HG02943 (cell line): ENCODE results near the gene SLC12A5.

Source experiments
- ATAC-seq: cut with Tn5 transposase; IDR thresholded peaks from one replicate; pipeline ENCODE4 v1.9.1; 2021; ENCODE audit warnings: mild to moderate bottlenecking, low read depth, moderate library complexity; ENCODE audit not compliant: unreplicated experiment

SLC12A5 gene

GRCh38 chr20:46023999-46024398 lies 5.0 kb upstream of the SLC12A5 start:
- no peak for ATAC-seq

DNA sequence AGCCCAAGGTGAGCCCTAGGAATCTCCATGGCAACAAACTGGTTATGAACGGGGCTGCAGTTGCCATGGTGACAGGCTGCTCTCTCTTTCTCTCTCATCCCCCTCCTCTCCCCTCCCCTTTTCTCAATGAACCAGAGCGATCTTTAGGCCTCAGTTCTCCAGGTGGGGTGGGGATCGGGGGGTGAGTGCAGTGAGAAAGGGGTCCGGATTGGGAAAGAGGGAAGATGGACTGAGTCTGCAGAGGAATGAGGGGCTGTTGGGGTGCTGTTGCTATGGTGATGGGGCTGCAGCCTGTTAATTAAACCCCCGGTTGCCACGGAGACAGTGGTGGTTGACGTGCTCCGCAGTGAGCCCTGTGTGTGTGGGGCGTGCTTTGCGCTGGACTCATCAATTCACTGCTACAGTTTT lies 3.6 kb upstream of the SLC12A5 start:
- no peak for ATAC-seq

DNA sequence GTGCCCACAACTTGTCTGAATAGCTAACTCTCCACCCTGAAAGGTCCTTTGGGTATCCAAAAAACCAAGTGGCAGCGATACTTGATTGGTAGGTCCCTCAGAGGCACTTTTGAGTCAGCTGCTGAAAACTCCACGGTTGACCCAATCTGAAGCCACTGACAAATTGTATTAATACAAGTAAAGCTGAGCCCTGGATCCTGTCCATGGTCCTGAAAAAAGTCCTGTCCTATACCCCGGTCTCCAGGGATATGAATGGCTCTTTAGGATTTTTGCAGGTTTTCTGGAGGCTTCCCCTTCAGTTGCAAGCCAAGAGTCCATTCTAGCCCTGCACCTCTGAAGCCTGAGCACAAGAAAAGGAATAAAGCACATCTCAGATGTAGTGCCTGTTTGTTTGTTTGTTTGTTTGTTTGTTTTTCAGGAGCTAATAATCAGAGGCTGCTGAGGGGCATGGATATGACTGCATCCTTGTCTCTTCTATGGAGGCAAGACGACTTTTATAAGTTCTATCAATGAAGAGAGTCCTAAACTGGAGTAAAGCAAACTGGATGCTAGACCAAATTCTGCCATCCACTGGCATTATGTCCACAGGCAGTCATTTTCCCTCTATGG lies 1.7 kb upstream of the SLC12A5 start:
- ATAC-seq = no peak

DNA sequence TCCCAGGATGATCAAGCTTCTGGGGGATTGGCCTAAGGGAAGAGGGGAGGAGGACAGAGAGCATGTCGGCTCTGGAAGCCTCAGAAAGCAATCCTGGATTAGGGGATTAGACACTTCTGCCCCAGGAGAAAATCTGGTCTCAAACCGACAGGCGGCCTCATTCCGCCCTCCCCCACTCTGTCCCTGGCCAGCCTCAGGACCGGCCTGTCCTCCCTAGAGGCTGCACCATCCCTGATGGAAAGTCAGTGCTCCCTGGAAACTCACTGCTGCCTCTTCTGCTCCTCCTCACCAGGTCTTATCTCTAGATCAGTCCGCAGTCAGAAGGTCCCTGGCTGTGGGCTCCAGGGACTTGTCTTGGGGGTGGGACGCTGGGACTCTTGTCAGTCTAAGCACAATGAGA lies 905 bp upstream of the SLC12A5 start:
- ATAC-seq = no peak

DNA sequence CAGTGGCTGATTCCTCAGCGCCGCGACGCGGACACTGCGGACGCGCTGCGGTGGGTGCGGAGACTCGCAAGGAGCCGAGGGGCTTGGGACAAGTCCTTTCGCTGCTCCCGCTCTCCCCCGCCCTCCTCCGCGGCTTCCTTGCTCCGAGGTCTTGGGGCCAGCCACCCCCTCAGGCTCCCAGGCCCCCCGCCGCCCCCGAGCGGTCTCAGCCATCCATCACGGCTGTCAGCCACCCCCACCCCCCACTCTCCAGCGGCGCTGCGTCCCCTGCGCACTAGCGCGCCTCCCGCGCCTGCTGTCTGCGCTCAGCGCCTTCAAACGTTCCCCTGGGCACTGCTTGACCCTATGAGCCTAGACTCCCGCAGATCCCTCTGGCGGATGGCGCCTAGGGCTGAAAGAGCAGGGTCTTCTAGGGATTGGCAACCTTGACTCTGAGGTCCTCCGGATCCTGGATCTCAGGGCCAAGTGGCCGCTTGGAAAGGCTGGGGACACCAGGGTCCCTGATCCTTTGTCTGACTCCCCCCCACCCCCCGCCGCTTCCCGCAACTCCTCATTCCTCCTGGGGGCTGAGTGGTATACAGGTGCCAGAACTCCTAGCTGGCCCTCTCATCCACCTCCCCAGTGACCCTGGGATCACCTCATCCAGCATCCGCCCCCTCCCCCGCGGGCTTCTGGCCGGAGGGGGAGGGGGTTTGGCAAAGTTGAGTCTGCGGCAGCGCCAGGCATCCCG lies 1.4 kb downstream of the SLC12A5 start:
- no peak for ATAC-seq

DNA sequence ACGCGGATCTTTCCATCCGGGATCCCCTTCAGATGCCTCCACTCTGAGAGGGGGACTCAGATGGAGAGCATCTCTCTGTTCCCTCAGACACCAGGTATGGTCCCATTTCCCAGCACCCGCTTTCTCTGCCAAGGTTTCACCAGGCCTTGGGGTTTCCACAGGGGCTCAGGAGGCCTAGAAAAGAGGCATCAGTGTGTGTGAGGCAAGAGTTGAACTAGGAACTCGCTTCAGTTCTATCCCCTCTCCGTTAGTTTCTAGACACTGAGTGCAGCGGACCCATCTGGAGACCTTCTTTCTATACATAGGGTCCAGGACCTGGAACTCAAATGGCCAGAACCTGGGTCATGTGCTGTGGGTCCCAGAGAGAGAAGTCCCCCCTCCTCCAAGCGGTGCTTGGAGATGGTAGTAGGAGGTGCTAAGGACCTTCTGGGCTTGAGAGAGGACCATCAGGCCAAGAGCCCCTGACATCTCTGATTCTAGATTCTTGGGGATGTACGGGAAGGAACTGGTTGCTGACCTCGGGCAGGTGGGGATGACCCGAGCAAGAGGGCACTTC lies 2.1 kb downstream of the SLC12A5 start:
- ATAC-seq = no peak

- ATAC-seq = no peak
Observed at GRCh38 chr20:46031701-46032254, 2.8 kb downstream of the SLC12A5 start.

DNA sequence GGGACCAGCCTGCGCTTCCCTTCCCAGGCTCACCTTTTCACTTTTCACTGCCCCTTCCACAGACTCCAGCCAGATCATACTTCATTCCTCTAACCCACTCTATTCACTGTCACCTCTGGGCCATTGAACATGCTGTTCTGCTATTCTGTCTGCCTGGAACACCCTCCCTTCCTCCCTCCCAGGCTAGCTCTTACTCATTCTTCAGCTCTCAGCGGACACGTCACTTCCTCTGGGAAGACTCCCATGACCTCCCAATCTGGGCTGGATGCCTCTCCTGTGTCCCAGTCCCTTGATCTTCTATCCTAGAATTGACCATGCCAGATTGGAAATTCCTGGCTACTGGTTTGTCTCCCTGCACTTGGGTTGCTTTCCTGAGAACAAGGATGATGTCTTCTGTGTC lies 5.0 kb downstream of the SLC12A5 start:
- ATAC-seq = no peak

- no peak for ATAC-seq
Observed at GRCh38 chr20:46035253-46035652, 6.2 kb downstream of the SLC12A5 start.

DNA sequence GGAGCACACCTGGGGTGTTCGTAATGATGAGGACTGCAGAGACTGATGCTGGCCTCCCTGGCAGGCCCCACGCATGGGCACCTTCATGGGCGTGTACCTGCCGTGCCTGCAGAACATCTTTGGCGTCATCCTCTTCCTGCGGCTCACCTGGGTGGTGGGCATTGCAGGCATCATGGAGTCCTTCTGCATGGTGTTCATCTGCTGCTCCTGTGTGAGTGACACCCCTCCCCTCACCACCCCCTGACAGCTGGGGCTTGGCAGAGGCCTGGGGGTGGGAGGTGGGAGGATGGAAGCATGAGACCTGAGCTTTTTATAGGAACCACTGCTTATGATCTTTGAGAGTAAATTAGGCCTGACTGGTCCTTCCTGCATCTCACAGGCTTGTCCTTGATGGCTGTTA lies 6.7 kb downstream of the SLC12A5 start:
- ATAC-seq = no peak

DNA sequence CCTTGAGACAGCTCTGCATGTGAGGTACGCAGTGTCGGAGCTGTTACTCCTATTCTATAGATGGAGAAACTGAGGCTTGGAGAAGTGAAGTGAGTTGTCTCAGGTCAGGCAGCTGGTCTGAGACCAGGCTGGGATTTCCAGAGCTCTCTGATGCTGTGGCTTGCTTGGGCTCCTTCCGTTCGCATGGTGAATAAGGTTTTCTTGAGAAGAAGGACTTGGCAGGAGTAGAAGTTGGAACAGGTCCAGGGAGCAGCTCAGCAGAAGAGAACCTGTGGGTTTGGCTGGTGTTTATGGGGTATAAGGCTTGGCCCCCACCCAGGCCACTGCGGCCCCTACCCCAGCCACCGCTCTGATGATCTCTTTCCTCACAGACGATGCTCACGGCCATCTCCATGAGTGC lies 7.4 kb downstream of the SLC12A5 start:
- ATAC-seq = no peak

DNA sequence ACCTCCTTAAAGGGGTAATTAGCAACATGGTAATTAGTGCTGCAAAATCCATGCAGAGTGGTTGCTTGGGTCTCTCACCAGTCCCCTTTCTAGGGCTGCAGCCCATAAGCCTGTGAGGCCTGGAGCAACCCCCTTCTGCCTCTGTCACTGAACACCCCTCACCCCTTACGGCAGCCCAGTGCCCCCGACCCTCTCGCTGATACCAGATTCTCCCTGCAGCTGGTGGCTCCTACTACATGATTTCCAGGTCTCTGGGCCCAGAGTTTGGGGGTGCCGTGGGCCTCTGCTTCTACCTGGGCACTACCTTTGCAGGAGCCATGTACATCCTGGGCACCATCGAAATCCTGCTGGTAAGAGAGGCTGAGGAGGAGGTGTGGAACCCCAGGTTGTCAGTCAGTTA lies 8.0 kb downstream of the SLC12A5 start:
- no peak for ATAC-seq

DNA sequence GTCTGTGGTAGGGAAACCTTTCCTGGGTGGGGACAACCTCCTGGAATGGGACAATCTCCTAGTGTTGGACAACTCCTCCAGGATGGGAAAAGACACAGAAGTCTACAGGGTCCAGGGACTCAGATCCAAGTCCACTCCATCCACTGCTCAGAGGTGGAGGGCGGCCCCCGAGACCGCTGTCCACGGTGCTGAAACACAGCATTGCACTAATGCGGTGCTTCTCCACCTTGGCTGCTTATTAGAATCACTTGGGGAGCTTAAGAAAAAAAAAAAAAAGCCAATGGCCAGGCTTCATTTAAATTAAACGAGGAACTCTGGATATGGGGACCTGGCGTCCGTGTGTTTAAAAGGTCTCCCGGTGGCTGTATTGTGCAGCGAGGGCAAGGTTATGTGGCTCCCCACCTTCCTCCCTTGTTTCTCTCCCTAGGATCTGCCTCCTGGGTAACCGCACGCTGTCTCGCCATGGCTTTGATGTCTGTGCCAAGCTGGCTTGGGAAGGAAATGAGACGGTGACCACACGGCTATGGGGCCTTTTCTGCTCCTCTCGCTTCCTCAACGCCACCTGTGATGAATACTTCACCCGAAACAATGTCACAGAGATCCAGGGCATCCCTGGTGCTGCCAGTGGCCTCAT lies 12.0 kb downstream of the SLC12A5 start:
- no peak for ATAC-seq

DNA sequence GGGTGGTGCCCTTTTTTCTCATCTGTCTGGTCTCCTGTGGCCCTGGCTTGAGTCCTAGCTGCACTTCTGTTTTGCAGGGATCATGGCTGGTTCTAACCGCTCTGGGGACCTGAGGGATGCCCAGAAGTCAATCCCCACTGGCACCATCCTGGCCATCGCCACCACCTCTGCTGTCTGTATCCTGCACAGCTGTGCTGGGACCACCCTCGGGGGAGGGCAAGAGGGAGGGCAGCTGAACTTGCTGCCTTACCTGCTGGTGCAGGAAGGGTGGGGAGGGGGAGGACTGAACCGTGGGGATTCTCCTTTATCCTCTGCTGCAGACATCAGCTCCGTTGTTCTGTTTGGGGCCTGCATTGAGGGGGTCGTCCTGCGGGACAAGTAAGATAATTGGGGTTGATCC lies 14.5 kb downstream of the SLC12A5 start:
- no peak for ATAC-seq

DNA sequence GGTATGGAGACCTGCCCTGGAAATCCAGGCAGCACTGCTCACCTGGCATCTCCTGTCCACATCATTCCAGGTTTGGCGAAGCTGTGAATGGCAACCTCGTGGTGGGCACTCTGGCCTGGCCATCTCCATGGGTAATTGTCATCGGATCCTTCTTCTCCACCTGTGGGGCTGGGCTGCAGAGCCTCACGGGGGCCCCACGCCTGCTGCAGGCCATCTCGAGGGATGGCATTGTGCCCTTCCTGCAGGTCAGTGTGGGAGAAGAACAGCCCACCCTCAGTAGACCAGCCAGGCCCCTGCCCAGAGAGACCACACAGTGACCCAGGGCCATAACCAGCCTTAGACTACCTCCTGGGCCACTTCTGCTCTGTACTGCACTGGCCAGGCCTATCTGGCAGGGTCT lies 15.9 kb downstream of the SLC12A5 start:
- no peak for ATAC-seq

DNA sequence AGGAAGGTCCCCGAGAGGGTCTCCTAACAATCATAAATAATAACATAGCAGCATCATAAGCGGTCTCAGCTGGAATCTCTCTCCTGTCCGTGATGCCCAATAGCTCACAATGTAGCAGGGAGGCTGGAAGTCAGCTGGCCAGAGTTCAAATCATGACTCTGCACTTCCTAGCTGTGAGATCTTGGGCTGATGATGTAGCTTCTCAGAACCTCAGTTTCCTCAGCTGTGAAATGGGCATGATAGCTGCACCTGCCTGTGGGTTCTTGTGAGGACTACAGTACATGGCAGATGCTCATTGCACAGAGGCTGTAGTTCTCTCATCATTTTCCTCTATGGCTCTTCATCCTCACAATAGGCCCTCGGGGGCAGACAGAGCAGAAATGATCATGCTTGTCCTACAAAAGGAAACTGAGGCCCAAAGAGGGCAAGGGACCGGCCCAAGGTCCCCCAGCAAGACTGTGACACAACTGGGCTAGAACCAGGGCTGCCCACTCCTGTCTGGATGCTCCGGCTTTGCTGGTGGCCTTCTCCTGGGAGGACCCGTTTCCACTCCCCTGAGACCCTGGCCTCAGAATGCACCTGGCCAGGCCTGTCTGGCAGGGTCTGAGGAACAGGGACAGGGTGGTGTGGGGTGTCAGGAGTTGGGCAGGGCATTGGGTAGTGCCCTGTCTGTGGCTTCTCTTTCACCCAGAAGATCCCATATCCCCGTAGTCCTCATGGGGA lies 17.7 kb downstream of the SLC12A5 start:
- no peak for ATAC-seq

DNA sequence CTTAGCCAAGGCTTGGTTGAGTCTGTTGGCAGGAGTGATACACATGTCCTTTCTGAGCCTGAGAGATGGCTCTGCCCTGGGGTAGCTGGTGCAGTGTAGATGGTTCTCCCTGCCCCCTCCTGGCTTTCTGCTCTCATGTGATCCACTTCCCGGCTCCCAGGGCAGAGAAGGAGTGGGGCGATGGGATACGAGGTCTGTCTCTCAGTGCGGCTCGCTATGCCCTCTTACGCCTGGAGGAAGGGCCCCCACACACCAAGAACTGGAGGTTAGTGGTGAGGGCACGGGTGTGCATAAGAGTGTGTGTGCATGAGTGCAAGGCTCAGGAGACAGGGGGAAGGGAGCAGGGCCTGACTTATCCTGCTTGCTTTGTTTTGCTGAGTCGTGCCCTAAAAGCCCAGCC lies 18.8 kb downstream of the SLC12A5 start:
- no peak for ATAC-seq

DNA sequence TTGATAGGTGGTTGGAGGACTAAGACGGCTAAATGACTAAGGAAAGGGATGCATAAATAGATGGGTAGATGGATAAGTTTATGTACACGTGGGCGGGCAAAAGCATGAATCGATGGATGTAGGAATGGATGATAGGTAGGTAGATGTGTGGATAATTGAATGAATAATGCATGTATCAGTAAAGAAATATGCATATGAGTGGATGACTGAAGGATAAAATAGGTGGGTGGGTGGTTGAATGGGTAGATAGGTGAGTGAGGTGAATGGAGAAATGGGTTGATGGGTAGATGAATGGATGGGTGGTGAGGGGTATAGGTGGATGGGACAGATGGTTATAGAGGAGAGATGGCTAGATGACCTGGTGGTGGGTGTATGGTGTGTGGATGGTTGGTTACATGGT lies 20.2 kb downstream of the SLC12A5 start:
- ATAC-seq = no peak

DNA sequence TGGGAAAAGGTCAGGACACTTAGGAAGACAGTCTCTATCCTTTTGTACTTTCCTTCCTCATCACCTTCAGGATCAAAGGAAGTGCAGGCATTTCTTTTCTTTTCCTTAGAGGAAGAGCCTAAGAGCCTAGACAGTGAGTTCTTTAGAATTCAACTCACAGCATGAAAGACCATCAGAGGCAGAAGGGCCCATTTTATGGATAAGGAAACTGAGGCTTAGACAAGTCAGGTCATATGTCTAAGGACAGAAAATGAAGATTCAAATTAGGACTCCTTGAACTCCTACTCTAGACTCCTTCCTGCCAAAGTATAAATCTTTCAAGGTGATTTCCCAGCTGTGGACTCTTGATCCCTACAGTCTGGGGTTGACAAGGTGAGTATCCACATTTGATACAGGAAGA lies 20.8 kb downstream of the SLC12A5 start:
- no peak for ATAC-seq

GRCh38 chr20:46050444-46050843 lies 21.4 kb downstream of the SLC12A5 start:
- no peak for ATAC-seq

GRCh38 chr20:46050885-46051284 lies 21.9 kb downstream of the SLC12A5 start:
- no peak for ATAC-seq
